Measurements from ENCODE around the gene AMH.

- no peak for TF ChIP-seq CTCF (IDR thresholded peaks at IDR 0.05 in 8 of 11, conservative IDR thresholded peaks at IDR 0.05 in 3 of 11)
- TF ChIP-seq POLR2A (IDR thresholded peaks at IDR 0.05) = no peak
- no peak for TF ChIP-seq POLR2AphosphoS5 (IDR thresholded peaks at IDR 0.05)
Observed at GRCh38 chr19:2212861-2213711, 36.0 kb upstream of the AMH start.

Data from spleen (tissue), 7 donors.